HUES48 (cell line): ENCODE measurements around the gene RNU5B-1.
"Not testable (repeated sequence)": the region's sequence is repeated elsewhere in the genome, so short reads cannot be mapped to it uniquely, and the experiment has no call there.

ENCODE experiments used
- H3K27ac ChIP-seq: one replicate; pipeline ENCODE4 v1.7.0; 2013; ENCODE audit warnings: low read depth, low read length, inconsistent platforms
- H3K27me3 ChIP-seq: 2 replicates; pipeline ENCODE4 v1.6.1; 2013; ENCODE audit warnings: mild to moderate bottlenecking, low read length; ENCODE audit not compliant: control insufficient read depth, insufficient read depth
- H3K36me3 ChIP-seq: 2 replicates; pipeline ENCODE4 v1.6.1; 2013; ENCODE audit warnings: low read length; ENCODE audit not compliant: control insufficient read depth, insufficient read depth
- H3K4me1 ChIP-seq: 2 replicates; pipeline ENCODE4 v1.6.1; 2013; ENCODE audit warnings: mild to moderate bottlenecking, low read length; ENCODE audit not compliant: control insufficient read depth, insufficient read depth
- H3K4me3 ChIP-seq: 2 replicates; pipeline ENCODE4 v1.5.1; 2013; ENCODE audit warnings: mild to moderate bottlenecking, low read depth, low read length
- H3K9ac ChIP-seq: 2 replicates; pipeline ENCODE4 v1.6.1; 2013; ENCODE audit warnings: mild to moderate bottlenecking, low read depth, low read length, moderate library complexity
- H3K9me3 ChIP-seq: 2 replicates; pipeline ENCODE4 v1.6.1; 2013; ENCODE audit warnings: low read length; ENCODE audit not compliant: control insufficient read depth, insufficient read depth

Gene RNU5B-1

GRCh38 chr15:65270811-65271545, 33.5 kb upstream of the RNU5B-1 start:
- H3K27ac ChIP-seq, H3K36me3 ChIP-seq, H3K4me3 ChIP-seq, H3K4me1 ChIP-seq, H3K9me3 ChIP-seq, H3K9ac ChIP-seq, H3K27me3 ChIP-seq: not testable (repeated sequence)

DNA sequence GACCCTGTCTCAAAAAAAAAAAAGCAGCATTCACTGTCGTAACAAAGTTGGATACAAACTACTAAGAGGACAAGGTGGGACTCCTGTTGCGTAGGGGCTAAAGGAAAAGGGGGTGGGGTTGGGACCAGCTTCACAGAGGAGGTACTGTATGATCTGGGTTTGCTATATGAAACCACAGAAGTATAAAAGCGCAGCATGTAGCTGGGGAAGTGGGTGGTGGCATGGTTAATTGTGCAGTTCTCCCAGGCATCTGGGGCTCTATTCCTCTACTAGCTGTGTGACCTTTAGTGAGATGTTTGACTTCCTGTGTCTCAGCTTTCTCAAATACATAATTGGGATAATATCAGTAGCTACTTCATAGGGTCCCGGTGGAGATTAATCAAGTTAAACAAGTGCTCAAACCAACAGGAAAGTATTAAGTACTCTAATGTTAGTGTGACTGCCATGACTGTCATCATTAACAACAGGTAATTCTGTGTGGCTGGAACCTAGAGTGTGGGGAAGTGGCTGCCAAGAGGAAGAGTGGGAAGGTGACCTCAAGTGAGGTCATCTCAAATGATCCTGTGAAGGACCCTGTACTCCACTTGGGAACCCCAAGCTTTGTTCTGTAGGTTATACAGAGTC, 29.3 kb upstream of the RNU5B-1 start:
- no peak overlapping the region for H3K4me3 ChIP-seq
- H3K36me3 ChIP-seq, result no peaks in the 10 kb centered on the region
- no peaks in the 10 kb centered on the region for H3K27me3 ChIP-seq
- no peak overlapping the region for H3K9ac ChIP-seq
- no peaks in the 10 kb centered on the region for H3K4me1 ChIP-seq
- H3K9me3 ChIP-seq, result no peaks in the 10 kb centered on the region
- H3K27ac ChIP-seq, result no peak overlapping the region

DNA sequence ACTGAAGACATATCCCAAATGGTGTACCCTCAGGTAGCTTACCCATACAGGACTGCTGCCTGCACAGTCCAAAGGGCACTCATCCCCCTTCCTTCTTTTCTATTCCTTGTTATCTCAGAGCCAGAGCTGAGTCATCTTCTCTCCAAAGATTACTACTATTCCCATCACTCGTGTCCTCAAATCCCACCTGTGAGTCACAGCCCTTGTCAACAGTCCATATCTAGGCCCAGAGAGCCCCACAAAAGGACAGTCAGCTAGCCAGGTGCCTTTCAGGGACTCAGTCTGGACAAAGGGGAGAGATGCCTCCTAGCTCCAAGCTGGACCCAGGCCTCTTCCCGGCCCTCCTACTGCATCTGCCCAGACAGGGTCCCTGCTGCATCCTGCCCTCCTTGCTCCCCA, 28.8 kb upstream of the RNU5B-1 start:
- Histone ChIP-seq H3K36me3 (no peaks in the 10 kb centered on the region), H3K9ac (no peak overlapping the region), H3K27ac (no peak overlapping the region), H3K9me3 (no peaks in the 10 kb centered on the region), H3K4me1 (no peaks in the 10 kb centered on the region), H3K27me3 (no peaks in the 10 kb centered on the region), H3K4me3 (no peak overlapping the region)

GRCh38 chr15:65277015-65277414, 27.5 kb upstream of the RNU5B-1 start:
- H3K4me3 ChIP-seq, result no peak overlapping the region
- no peak overlapping the region for H3K27ac ChIP-seq
- H3K9me3 ChIP-seq, result no peaks in the 10 kb centered on the region
- no peaks in the 10 kb centered on the region for H3K27me3 ChIP-seq
- no peak overlapping the region for H3K9ac ChIP-seq
- no peaks in the 10 kb centered on the region for H3K36me3 ChIP-seq
- H3K4me1 ChIP-seq, result no peaks in the 10 kb centered on the region

GRCh38 chr15:65278480-65278879, 26.0 kb upstream of the RNU5B-1 start:
- no peaks in the 10 kb centered on the region for H3K36me3 ChIP-seq
- H3K4me1 ChIP-seq, result no peaks in the 10 kb centered on the region
- H3K27ac ChIP-seq, result no peak overlapping the region
- H3K4me3 ChIP-seq, result no peak overlapping the region
- H3K27me3 ChIP-seq, result no peaks in the 10 kb centered on the region
- H3K9me3 ChIP-seq, result no peaks in the 10 kb centered on the region
- H3K9ac ChIP-seq, result no peak overlapping the region

DNA sequence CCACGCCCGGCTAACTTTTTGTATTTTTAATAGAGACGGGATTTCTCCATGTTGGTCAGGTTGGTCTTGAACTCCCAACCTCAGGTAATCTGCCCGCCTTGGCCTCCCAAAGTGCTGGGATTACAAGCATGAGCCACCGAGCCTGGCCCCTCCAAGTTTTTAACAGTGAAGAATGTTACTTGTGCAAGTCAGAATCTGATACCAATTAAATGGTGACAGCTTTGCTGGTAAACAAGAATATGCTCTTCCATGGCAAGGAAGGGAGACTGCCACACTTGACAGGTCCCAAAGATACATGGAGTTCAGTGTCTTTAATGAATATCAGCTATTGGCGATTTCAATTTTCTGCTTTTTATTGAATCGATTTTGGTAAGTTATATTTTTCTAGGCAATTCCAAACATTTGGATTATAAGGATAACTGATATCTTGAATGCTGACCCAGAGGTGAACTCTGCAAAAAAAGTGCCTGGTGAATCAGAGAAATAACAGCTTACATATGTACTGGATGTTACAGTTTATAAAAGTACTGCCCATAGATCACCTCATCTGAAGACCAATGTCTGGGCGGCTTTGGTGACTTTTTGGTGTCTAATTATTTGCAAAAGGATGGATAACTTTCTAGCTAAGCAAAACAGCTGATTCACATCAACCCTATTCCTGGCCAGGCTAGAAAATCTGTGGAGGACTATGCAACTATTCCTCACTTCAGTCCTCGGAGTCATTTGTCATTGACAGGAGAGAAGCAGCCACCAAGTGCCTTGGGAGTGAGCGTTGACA, 19.0 kb upstream of the RNU5B-1 start:
- Histone ChIP-seq H3K27ac (peak overlapping the region; percentile 69), H3K9ac (no peak overlapping the region), H3K9me3 (no peaks in the 10 kb centered on the region), H3K4me1 (peaks cover 12% of the 10 kb centered on the region), H3K27me3 (peaks cover 14% of the 10 kb centered on the region), H3K36me3 (no peaks in the 10 kb centered on the region), H3K4me3 (peak overlapping the region; percentile 66)

- Histone ChIP-seq H3K4me1 (peaks cover 12% of the 10 kb centered on the region), H3K4me3 (peak overlapping the region; percentile 66), H3K9me3 (no peaks in the 10 kb centered on the region), H3K9ac (peak overlapping the region; percentile 22; the same call in 1 of the 2 replicates), H3K27me3 (peaks cover 14% of the 10 kb centered on the region), H3K27ac (peak overlapping the region; percentile 69), H3K36me3 (no peaks in the 10 kb centered on the region)
These were observed 18.3 kb upstream of the RNU5B-1 start for GRCh38 chr15:65286069-65286703.

- no peaks in the 10 kb centered on the region for H3K9me3 ChIP-seq
- no peaks in the 10 kb centered on the region for H3K36me3 ChIP-seq
- peak within 1 kb of the TSS; percentile 46; the same call in 1 of the 2 replicates for H3K9ac ChIP-seq
- peaks cover 14% of the 10 kb centered on the region for H3K27me3 ChIP-seq
- H3K4me3 ChIP-seq, result peak within 1 kb of the TSS; percentile 66
- H3K27ac ChIP-seq, result peak within 1 kb of the TSS; percentile 69
- peaks cover 12% of the 10 kb centered on the region for H3K4me1 ChIP-seq
These were observed 17.6 kb upstream of the RNU5B-1 start, which contains the start of gene PARP16 for GRCh38 chr15:65286704-65287519. Gene PARP16 (minus strand): TSS chr15:65286883. CDS start chr15:65286426, 457 bp downstream.

- Histone ChIP-seq H3K9me3 (no peaks in the 10 kb centered on the region), H3K9ac (no peak overlapping the region), H3K27ac (peak overlapping the region; percentile 41), H3K4me3 (no peak overlapping the region), H3K27me3 (peaks cover 14% of the 10 kb centered on the region), H3K4me1 (peaks cover 12% of the 10 kb centered on the region), H3K36me3 (no peaks in the 10 kb centered on the region)
These were observed 17.0 kb upstream of the RNU5B-1 start for GRCh38 chr15:65287520-65287855.

- Histone ChIP-seq H3K9me3 (no peaks in the 10 kb centered on the region), H3K4me1 (peaks cover 12% of the 10 kb centered on the region), H3K4me3 (no peak overlapping the region), H3K27ac (no peak overlapping the region), H3K9ac (no peak overlapping the region), H3K27me3 (peaks cover 14% of the 10 kb centered on the region), H3K36me3 (no peaks in the 10 kb centered on the region)
These were observed 15.1 kb upstream of the RNU5B-1 start for GRCh38 chr15:65289261-65289854.
